Mucosa of descending colon (tissue), 3 donors: Measurements from ENCODE around the gene HDAC9. TPM values are rescaled to one million over a fixed set of nuclear protein-coding genes. Genes with fewer than 3 reads are reported as not detected.

Experiments used
- ATAC-seq: fragments of 200-7000 bp; cut with Tn5 transposase; one replicate; pipeline ENCODE4 v1.9.1; 2020; ENCODE audit warnings: mild to moderate bottlenecking, moderate library complexity
- DNase-seq, 3 donors: peaks; one replicate each; pipeline ENCODE4 v3.0.0-alpha.2; 2020
- H3K36me3 ChIP-seq: fragments of 200-600 bp; one replicate; pipeline ENCODE4 v1.8.0; 2021; ENCODE audit warnings: low read depth, mild to moderate bottlenecking
- H3K4me1 ChIP-seq: fragments of 200-600 bp; one replicate; pipeline ENCODE4 v1.8.0; 2021; ENCODE audit warnings: low read depth, mild to moderate bottlenecking
- H3K4me3 ChIP-seq: fragments of 200-600 bp; one replicate; pipeline ENCODE4 v1.8.0; 2021; ENCODE audit warnings: mild to moderate bottlenecking
- H3K9me3 ChIP-seq: fragments of 200-600 bp; one replicate; pipeline ENCODE4 v1.8.0; 2021; ENCODE audit warnings: mild to moderate bottlenecking
- intact Hi-C, 2 donors: fragments of 100-400 bp; cut with DNase I in 1 of 2; cut with micrococcal nuclease in 1 of 2; formaldehyde crosslinking; loops; one replicate each; pipeline versions ENCODE4 v1.11.0 to v1.11.1; 2022; cut with DNase I, micrococcal nuclease
- total RNA-seq, 3 donors: library from RNA; stranded (reverse); fragmentation: NEBNext Ultra II Directional in 2 of 3; extraction: Animal tissue kit (Norgen Biotek cat#: 25700) in 2 of 3; gene quantifications; one replicate each; pipeline versions ENCODE4 v1.2.1 to v1.2.4, GENCODE V29; 2021 to 2023
- TF ChIP-seq, protein P1 (sequence below): fragments of 200-600 bp; IDR thresholded peaks from one replicate; pipeline ENCODE4 v1.8.0; 2022; ENCODE audit warnings: antibody characterized with exemption, mild to moderate bottlenecking
- donor health status: DM: no; HTN: no; CAD: no; lungs with moderate emphysema.
- donor health status: DM: no; HTN: no; CAD: no.
- donor health status: DM: no; HTN: yes; CAD: no.

Gene HDAC9
- total RNA-seq, 3 donors from 2014 or later: 16.0 to 20.4 (median 17.5) TPM

DNA sequence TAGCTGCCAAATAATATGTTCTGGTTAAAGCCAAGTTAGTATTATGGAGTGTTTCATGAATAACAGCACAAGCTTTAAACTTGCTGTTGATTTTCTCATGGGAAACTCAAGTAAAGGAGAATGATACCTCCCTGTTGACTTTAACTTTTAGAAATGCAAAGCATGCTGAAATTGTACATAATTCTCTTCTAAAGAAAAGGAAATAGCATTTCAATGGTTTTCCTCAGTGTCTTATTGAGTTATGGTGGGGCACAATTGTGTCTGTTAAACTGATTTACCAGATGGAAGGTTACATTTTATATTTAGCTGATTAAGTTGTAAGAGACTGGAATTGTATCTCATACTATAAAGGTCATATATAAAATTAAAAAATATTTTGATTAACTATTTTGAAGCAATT lies 119.3 kb downstream of the HDAC9 start:
- ATAC-seq: no peak
- no peak for DNase-seq
- H3K36me3 ChIP-seq: no peaks in the 10 kb centered on the region

DNA sequence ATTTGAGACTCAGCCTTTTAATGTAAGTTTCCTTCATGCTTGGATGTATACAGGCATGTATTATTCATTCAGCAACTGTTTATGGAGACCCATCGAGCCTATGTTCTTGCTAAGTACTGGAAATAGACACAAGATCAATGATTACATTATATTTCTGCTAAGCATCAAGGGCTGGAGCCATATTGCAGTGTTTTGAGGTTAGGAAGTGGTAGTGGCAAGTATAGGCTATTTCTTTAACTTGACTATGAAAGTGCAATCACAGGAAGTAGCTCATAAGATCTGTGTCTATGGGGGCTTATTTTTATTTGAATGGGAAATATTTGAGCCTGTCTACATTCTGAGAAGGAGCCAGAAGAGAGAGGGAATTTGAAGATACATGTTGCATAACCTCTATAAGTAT lies 123.8 kb downstream of the HDAC9 start:
- TF ChIP-seq, protein P1, sequence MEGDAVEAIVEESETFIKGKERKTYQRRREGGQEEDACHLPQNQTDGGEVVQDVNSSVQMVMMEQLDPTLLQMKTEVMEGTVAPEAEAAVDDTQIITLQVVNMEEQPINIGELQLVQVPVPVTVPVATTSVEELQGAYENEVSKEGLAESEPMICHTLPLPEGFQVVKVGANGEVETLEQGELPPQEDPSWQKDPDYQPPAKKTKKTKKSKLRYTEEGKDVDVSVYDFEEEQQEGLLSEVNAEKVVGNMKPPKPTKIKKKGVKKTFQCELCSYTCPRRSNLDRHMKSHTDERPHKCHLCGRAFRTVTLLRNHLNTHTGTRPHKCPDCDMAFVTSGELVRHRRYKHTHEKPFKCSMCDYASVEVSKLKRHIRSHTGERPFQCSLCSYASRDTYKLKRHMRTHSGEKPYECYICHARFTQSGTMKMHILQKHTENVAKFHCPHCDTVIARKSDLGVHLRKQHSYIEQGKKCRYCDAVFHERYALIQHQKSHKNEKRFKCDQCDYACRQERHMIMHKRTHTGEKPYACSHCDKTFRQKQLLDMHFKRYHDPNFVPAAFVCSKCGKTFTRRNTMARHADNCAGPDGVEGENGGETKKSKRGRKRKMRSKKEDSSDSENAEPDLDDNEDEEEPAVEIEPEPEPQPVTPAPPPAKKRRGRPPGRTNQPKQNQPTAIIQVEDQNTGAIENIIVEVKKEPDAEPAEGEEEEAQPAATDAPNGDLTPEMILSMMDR: no peak
- intact Hi-C loops: no loop called here
- Histone ChIP-seq H3K9me3 (no peaks in the 10 kb centered on the region), H3K4me1 (no peaks in the 10 kb centered on the region), H3K4me3 (no peak overlapping the region), H3K36me3 (no peaks in the 10 kb centered on the region)
- no peak for DNase-seq
- ATAC-seq: no peak

More for the DNA sequence above, 119.3 kb downstream of the HDAC9 start:
- TF ChIP-seq, protein P1: no peak
- Histone ChIP-seq H3K9me3 (no peaks in the 10 kb centered on the region), H3K4me3 (no peak overlapping the region), H3K4me1 (no peaks in the 10 kb centered on the region)
- intact Hi-C loops: no loop called here

DNA sequence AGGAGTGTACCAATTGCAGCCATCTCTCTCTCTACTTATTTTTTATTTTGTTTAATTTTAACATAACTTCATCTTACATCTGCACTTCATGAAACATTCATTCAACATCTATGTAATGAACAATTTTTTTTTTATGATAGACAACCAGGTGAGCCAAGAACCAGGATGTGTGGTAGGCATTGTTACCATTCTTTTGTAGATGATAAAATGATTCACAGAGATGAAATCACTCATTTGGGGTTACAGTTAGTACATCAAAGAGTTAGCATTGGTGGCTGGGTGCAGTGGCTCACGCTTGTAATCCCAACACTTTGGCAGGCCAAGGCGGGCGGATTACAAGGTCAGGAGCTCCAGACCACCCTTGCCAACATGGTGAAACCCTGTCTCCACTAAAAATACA lies 127.8 kb downstream of the HDAC9 start:
- TF ChIP-seq, protein P1: no peak
- Histone ChIP-seq H3K9me3 (no peaks in the 10 kb centered on the region), H3K4me1 (no peaks in the 10 kb centered on the region), H3K36me3 (no peaks in the 10 kb centered on the region), H3K4me3 (no peak overlapping the region)
- no peak for DNase-seq
- intact Hi-C loops: no loop called here
- ATAC-seq: no peak

DNA sequence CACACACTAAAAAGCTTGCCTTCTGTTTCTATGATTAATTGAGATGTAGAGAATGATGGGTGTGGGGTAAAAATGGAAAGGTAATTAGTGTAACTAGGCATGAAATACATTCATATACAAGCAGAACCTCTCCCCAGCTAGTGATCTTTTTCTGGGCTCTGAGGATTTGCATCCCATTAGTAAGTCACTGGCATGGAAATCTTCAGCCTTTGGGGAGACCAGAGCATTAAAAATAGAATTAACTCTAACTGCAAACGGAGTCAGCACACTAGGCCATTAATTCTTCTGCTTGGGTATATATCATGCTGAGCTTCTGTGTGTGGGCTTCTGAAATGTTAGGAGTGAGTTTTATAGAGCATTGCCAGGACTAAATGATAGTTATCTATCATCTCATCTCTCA lies 128.9 kb downstream of the HDAC9 start:
- TF ChIP-seq, protein P1: no peak
- no peaks in the 10 kb centered on the region for H3K9me3 ChIP-seq
- no peak for ATAC-seq
- no peaks in the 10 kb centered on the region for H3K36me3 ChIP-seq
- intact Hi-C loops: no loop called here
- no peaks in the 10 kb centered on the region for H3K4me1 ChIP-seq
- DNase-seq: no peak
- no peak overlapping the region for H3K4me3 ChIP-seq

DNA sequence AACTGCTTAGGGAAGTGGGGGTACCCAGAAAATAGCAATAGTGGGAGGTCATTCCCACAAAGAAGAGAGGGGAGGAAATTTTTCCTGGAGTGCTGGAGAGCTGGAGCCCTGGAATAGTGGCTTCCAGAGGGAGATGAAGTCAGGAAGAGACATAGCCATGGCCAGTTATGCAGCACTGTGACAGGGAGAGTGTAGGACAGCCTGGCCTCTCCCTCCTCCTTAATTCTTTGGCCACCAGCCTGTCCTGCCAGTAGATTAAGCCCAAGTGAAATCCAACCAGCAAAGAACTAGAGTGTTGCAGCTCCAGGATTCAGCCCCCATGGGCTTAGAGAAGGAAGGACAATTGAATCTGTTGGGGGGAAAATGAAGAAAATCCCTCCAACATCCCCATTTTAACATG lies 130.5 kb downstream of the HDAC9 start:
- H3K4me3 ChIP-seq: no peak overlapping the region
- H3K36me3 ChIP-seq: no peaks in the 10 kb centered on the region
- no peaks in the 10 kb centered on the region for H3K4me1 ChIP-seq
- ATAC-seq: no peak
- TF ChIP-seq, protein P1: no peak
- no peaks in the 10 kb centered on the region for H3K9me3 ChIP-seq
- intact Hi-C loops: no loop called here
- DNase-seq: no peak

DNA sequence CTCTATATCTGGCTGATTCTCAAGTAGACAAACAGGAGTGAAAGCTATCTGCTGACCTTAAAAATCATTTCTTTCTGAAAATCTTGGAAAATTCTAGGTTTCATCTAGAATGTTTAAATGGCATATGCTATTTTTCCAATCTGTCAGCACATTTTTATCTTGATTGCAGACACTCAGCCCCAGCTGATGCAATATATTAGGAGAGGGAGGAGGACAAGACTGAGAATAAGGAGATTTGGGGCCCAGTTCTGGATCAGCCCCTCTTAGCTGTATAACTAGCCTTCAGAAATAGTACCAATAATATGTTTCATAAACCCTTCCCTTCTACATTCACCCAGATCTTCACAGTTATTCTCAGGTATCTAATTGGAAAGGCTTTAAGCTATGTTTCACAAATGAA lies 131.2 kb downstream of the HDAC9 start:
- intact Hi-C loops: no loop called here
- no peaks in the 10 kb centered on the region for H3K4me1 ChIP-seq
- no peak for DNase-seq
- H3K36me3 ChIP-seq: no peaks in the 10 kb centered on the region
- TF ChIP-seq, protein P1: no peak
- H3K4me3 ChIP-seq: no peak overlapping the region
- no peaks in the 10 kb centered on the region for H3K9me3 ChIP-seq
- no peak for ATAC-seq
